Inferior parietal cortex (tissue), 1 donor: Measurements from ENCODE around the gene SPAG5.

ENCODE experiments used
- DNase-seq: peaks from one replicate; pipeline ENCODE4 v3.0.0-alpha.2; 2016; ENCODE audit errors: extremely low spot score

Gene SPAG5, protein sequence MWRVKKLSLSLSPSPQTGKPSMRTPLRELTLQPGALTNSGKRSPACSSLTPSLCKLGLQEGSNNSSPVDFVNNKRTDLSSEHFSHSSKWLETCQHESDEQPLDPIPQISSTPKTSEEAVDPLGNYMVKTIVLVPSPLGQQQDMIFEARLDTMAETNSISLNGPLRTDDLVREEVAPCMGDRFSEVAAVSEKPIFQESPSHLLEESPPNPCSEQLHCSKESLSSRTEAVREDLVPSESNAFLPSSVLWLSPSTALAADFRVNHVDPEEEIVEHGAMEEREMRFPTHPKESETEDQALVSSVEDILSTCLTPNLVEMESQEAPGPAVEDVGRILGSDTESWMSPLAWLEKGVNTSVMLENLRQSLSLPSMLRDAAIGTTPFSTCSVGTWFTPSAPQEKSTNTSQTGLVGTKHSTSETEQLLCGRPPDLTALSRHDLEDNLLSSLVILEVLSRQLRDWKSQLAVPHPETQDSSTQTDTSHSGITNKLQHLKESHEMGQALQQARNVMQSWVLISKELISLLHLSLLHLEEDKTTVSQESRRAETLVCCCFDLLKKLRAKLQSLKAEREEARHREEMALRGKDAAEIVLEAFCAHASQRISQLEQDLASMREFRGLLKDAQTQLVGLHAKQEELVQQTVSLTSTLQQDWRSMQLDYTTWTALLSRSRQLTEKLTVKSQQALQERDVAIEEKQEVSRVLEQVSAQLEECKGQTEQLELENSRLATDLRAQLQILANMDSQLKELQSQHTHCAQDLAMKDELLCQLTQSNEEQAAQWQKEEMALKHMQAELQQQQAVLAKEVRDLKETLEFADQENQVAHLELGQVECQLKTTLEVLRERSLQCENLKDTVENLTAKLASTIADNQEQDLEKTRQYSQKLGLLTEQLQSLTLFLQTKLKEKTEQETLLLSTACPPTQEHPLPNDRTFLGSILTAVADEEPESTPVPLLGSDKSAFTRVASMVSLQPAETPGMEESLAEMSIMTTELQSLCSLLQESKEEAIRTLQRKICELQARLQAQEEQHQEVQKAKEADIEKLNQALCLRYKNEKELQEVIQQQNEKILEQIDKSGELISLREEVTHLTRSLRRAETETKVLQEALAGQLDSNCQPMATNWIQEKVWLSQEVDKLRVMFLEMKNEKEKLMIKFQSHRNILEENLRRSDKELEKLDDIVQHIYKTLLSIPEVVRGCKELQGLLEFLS

DNA sequence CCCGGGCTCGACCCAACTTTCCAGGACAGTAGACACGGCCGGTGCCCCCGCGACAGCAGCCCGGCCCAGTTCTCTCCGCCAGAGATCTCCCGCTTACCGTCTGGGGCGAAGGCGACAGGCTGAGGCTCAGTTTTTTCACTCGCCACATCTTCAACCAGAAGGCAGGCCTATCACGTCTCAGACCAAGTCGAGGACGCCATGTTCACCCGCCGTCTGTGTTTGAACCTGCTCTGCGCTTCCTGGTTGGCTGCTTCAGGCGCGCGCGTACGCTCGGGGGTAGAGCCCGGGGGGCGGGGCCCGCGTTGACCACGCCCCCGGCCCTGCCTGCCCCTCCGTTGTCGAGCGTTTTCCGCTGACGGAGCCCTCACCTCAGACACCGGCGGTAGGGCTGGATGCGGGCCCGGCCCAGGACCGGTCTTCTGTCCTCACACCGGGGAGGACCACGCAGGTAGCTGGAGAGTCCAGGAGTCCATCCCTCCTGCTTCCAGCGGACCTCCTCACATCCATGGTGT lies at the start of gene SPAG5:
Gene SPAG5, minus strand, starts transcription at position 227 of the 512 bp plus-strand sequence. Its CDS starts 79 bp downstream, at position 148.
- peak; percentile 88 for DNase-seq

DNA sequence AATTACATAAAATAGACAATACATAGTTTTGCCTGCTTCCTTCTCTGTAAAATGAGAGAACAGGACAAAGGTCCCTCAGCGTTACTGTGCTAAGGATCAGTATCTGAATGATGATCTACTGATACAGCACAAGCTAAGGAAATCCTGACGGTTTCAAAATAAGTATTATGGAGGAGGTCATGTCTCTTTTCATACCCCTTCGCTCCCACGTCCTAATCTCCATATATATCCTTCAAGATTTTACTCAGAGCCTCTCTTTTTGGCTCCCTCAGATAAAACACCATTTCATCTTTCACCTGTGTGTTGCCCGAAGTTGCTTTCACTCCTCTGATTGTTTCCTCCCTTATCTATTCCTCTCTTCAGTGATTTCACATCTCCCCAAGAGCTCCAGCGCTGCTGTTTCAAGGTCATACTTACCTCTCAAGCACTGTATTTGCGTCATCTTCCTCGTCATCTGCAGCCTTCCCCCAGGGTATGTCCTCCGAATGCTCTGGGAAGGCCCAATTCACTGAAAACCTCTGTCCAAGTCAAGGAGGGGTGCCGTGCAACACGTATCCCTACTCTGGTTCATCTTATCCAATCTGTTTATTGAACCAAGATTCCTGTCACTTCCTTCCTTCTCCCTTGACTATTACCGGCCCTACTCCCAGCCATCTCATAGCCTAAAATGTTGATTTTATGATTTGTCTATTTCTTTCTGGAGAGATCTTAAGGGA lies 47.4 kb upstream of the SPAG5 start:
- no peak for DNase-seq

DNA sequence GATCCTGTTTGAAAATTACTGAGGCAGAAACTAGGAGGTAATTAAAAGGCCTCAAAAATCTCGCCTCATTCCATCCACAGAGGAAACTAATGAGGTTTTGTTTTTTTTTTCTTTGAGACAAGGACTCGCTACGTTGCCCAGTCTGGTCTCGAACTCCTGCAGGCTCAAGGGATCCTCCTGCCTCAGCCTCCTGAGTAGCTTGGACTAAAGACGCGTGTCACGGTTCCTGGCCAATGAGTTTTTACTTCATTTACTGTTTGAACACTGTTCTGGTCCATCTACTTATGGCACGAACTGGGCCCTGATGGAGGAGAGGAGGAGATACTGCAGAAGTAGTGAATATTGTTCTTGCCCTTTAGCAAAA lies 46.7 kb upstream of the SPAG5 start:
- DNase-seq, result no peak

DNA sequence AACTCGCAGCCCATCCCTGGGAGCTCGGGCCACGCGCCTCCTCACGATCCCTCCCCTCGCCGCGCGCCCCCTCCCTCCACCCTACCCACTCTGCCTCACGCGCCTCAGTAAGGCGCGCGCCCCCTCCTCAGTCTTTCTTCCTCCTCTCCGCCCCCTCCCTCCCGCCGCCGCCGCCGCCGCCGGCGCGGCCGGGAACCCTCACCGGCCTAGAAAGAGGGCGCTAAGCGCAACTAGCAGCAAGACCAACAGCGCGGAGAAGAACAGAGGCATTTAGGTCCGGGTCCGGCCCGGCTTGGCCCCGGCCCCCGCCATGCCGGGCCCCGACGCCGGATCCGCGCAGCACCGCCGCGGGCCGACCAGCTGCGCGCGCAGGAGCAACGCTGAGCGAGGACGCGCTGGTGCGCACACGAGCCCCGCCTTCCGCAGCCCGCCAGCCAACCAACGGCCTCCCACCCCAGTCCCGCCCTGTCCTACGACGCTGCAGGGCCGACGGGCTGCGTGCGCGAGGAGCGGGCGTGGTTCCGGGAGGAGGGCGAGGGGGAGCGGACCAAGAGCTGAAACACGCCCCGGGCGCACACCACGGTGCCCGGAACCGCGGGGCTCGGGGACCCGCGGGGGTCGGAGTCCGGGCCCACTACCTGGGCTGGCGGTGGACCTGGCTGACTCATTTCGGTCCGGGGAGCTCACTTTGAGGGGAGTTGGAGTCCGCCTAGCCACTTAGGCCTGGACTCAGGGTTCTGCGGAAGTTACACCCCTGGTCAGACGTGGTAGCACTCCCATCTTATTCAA lies 46.2 kb upstream of the SPAG5 start, which contains the start of gene BLTP2:
Gene BLTP2, minus strand, starts transcription at position 372 of the 789 bp plus-strand sequence. Its CDS starts 102 bp downstream, at position 270.
- peak; percentile 94 for DNase-seq

DNA sequence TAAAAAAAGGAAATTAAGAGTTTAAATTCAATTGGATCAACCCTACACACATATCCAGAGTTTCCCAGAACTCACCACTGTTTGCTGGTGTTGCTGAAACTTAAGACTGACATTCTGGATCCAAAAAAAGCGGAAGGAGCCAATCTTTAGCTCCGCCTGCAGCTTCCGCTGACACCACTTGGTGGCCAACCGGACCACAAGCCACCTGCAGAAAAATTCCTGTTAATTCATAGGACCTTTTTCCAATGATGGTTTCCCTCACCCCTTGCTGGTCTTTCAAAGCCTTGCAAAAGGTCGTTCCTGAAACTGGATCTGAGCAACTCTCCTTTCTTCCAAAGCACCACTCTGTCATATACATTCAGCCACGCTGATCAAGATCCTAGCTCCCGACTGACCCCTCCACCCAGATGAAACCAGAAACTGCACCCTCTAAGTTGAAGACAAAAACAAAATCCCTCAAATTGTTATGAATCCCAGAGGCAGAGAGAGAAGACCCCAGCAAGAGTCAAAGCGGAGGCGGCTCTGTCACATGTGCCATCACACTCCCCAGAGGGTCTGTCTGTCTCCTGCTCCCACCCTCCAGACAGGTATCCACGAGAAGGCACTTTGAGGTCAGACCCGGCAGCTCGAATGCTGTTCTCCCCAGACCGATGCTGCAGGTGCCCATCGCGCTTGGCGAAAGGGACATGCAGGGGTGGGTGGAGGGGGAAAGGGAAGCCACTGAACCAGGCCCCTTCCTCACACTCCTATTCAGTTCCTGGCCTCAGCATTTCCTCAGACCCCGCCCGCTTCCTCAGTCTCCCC lies 45.4 kb upstream of the SPAG5 start:
- DNase-seq, result no peak

DNA sequence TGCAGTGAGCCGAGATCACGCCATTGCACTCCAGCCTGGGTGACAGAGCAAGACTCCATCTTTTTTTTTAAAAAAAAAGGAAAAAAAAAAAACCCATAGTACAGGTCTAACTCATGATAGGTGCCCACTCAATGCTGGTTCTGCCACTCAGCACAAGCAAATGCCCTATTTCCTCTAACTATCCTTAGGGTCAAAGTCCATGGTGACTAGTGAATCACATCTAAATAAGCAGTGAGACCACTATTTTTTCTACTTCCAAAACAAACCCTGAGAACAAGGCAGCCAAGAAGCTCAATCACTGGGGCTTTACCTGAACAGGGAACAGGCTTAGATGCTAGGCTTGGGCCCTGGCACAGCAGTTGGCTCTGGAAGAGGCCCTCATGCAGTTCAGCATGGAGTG lies 42.8 kb upstream of the SPAG5 start:
- DNase-seq, result no peak

DNA sequence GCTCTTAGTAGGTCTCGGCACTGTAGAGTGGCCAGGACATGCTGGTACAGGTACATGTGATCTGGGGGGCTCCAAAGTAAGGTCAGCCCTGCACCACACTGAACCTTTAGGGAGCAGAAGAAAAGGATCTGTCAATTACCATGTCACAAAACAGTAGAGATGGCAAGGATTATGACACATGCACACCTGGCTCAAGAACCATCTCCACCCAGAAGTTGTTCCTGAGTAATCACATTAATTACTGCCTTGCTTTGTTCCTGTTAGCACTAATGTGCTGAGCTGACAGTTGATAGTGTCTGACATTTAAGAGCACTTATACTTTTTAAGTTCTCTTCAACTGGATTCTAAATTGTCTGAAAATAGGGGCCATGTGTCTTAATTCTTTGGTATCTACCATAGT lies 36.7 kb upstream of the SPAG5 start:
- DNase-seq, result no peak

DNA sequence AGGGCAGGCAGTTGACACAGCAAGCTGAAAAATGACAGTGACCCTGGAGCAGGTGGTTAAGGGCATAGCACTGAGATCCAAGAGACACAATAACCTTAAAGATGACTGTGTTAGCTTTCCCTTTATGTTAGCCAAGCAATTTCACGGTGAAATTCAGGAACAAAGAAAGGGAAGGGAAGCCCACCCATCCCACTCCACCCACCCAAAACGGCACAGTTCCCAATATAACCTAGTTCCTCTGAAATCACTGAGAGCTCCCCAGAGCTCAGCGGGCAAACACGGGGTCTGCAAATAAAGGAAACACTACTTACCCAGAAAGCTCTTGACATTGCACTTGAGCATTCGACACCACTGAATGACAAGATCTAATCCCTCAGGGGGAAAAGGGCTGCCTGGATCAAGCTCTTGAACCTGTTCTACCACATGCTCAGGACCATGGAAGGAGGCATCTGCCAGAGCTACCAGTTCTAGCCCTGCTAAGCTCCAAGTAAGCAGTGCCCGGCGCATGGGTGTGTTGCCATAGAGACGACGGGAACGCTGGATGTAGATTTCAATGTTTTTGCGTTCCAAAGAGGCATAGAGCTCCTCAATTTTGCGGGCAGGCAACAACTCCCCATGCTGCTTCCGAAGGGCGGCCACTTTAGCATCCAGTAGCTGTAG lies 35.5 kb upstream of the SPAG5 start:
- no peak for DNase-seq

DNA sequence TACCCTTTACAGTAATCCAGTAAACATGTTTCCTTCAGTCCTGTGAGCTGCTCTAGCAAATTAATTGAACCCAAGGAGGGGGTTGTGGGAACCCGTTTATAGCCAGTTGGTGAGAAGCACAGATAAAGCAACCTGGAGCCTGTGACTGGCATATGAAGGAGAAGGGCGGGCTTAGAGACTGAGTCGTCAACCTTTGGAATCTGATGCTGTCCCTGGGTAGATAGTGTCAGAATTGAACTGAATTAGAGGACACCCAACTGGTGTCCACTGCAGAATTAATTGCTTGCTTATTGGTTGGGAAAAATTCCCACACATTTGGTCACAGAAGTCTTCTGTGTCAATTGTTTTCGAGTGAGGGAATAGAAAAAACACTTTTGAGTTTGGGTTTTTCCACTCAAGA lies 28.0 kb upstream of the SPAG5 start:
- DNase-seq, result no peak

DNA sequence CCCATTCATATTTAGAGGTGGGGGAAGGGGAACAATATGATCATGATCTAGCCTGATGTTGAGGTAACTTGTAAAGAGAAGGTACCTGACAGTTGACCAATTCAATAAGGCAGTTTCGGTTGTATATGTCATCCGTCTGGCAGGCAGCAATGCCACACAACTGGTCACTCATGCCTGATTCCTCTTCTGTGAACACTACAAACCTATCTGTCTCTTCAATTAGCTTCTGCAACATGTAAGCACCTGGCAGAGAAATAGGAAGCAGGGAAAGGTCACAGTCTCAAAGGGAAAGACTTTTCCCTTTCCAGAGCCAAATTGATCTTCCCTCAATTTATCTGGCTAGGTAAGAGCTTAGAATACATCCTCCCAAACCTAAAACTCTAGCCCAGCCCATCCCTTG lies 25.3 kb upstream of the SPAG5 start:
- no peak for DNase-seq

DNA sequence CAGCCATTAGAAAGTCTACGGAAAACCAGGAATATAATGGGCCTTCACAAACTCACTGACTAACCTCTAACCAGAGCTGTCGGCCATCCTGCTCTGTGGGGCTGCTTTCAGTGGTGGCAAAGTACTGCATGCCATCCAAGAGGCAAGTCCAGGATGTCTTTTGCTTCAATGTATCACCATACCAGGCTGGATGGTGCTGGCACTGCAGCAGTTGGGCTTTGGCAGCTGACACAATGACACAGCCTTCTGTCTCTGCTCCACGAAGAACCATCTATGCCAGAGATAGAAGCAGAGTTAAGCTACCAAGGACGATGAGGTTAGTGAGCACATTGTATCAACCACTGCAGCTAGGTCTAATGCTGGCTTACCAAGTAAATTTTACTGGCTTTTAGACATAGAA lies 24.9 kb upstream of the SPAG5 start:
- DNase-seq, result no peak

DNA sequence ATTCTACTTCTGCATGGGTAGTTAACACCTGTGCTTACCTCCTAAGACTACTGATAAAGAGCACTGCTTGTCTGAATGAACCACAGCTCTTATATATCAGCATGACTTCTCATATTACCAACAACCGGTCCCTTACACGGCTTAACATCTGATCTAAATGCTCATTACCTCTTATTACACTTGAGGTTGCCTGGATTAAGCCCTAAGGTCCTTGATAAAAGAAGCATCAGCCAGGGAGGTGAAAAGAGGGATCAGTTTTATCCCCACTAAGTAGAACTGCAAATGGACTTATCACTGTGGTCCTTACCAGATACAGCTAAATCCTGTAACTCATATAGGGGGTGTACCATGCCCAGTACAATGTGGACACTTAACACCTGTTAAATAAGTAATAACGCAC lies 23.4 kb upstream of the SPAG5 start:
- no peak for DNase-seq

DNA sequence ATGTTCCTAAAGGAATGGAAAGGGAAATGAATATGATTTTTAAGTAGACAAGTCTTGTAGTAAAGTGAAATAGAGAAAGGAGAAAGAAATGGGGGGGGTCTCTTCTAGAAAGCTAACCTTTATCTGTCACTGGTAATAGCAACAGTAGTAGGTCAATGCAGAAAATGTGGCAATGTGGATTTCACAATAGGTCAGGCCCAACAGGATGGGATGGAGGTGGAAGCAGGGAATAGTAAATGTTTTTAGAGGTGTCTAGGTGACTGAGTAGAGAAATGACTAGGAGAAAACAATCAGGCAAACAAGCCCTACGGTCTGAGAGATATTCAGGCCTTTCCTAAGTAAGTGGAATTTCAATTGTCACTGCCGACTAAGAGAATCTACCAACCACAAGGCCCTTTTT lies 21.2 kb upstream of the SPAG5 start:
- DNase-seq, result no peak

DNA sequence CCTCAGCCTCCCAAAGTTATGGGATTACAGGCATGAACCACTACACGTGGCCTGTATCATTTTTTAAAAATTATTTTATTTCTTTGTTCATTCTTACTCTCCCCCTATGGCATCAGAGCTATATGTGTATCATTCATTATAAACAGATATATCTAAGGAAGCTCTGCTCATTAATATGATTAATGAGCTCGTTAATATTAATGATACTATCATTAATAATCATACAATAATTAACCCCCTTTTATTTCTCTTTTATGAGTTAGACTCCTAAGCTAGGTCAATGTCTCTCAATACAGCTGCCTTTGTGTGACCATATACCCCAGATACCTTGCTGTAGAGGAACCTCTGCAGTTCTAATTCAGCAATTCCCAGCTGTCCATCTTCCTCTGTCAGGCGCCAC lies 19.6 kb upstream of the SPAG5 start:
- no peak for DNase-seq

DNA sequence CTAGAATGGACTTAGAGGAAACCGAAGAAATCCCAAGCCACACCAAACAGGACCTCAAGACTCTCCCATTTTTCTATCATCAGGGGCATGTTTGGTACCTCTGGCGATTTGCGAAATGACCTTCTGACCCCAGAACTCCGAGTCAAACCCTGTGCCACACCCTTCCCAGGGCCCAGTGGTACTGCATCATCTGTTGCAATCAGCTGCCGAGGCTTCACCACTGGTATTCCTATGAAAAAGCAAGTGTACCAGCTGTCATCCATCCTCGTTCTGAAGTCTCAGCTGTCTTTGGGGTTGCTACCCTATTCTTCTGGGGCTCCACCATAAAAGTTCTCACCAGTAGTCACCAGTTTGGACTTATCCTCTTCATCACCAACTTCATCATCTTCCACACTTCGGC lies 17.5 kb upstream of the SPAG5 start:
- no peak for DNase-seq

DNA sequence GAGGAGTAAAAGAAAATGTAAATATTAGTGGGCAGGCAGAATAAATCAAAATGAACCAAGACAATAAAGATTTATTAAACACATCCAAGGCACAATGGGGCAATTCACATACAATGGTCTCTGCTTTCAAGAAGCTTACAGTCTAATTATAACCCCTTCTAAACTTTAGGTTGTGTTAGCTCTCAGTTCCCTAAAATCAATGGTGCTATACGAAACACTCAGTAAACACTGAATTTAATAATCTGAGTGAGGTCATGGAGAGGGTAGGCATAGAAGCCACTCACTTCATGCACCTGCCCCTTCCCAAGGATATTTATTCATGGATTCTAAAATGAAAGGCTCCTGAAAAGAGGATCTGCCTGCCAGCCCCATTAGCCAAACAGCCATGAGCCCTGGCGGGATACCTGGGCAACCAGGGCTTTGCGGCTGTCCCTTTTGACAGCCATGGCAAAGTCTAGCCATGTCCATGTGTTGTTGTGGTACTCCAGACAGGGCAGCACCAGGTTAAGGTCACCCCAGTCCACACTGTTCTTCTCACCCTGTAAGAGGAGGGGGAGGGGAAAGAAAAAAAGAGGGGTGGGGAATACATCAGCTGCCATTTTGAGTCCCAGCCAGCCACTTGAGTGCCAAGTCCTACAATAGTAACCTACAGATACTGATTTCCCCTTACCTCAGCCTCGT lies 16.6 kb upstream of the SPAG5 start:
- DNase-seq, result no peak

DNA sequence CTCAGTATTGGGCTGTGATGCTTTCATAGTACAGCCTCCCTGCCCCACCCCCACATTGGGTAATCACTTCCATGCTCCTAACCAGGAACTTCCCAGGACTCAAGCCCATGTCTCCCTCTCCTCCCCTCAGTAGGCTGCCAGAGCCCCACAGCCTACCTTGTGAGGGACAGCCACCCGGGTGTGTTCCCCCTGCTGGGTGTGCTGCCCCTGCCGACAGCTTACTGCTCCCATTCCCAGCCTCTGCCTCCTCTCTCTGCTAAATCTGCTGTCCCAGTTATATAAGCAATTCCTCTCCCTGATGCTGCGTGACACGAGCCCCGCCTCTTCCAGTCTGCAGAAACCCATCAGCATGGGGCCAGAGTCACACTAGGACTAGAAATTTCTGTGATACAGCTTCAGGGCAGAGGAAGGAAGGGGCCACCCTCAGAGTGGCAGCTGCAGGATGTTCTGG lies 15.1 kb upstream of the SPAG5 start, which contains the start of gene RSKR:
Gene RSKR, minus strand, starts transcription at position 255 of the 451 bp plus-strand sequence. Its CDS starts 24 bp downstream, at position 231.
- peak; percentile 63 for DNase-seq
